GM12874 (cell line): ENCODE data around the gene CXCL10.

Source experiments
- TF ChIP-seq, protein P1 (sequence below): IDR thresholded peaks from 2 replicates; pipeline ENCODE4 v1.5.1; 2011; ENCODE audit warnings: low read depth, mild to moderate bottlenecking, control low read depth, low read length, moderate library complexity; ENCODE audit not compliant: insufficient read depth

Gene CXCL10

GRCh38 chr4:75997081-75997480, 26.2 kb downstream of the CXCL10 start:
- TF ChIP-seq, protein P1, sequence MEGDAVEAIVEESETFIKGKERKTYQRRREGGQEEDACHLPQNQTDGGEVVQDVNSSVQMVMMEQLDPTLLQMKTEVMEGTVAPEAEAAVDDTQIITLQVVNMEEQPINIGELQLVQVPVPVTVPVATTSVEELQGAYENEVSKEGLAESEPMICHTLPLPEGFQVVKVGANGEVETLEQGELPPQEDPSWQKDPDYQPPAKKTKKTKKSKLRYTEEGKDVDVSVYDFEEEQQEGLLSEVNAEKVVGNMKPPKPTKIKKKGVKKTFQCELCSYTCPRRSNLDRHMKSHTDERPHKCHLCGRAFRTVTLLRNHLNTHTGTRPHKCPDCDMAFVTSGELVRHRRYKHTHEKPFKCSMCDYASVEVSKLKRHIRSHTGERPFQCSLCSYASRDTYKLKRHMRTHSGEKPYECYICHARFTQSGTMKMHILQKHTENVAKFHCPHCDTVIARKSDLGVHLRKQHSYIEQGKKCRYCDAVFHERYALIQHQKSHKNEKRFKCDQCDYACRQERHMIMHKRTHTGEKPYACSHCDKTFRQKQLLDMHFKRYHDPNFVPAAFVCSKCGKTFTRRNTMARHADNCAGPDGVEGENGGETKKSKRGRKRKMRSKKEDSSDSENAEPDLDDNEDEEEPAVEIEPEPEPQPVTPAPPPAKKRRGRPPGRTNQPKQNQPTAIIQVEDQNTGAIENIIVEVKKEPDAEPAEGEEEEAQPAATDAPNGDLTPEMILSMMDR = no peak

DNA sequence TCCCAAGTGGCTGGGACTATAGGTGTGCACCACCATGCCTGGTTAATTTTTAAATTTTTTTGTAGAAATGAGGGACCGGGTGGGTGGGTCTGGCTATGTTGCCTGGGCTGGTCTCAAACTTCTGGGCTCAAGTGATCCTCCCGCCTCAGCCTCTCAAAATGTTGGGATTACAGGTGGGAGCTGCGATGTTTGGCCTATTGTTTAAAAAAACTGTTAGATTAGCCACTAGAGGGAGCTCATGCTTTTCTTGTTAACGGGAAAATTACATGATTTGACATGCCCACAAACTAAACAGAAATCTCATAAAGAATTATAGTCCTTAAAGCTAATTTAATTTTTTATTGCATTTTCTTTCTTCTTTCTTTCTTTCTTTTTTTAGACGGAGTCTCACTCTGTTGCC, 27.6 kb downstream of the CXCL10 start:
- TF ChIP-seq, protein P1 = peak; percentile 39

GRCh38 chr4:75992462-75992861, 30.8 kb downstream of the CXCL10 start:
- TF ChIP-seq, protein P1 = no peak

DNA sequence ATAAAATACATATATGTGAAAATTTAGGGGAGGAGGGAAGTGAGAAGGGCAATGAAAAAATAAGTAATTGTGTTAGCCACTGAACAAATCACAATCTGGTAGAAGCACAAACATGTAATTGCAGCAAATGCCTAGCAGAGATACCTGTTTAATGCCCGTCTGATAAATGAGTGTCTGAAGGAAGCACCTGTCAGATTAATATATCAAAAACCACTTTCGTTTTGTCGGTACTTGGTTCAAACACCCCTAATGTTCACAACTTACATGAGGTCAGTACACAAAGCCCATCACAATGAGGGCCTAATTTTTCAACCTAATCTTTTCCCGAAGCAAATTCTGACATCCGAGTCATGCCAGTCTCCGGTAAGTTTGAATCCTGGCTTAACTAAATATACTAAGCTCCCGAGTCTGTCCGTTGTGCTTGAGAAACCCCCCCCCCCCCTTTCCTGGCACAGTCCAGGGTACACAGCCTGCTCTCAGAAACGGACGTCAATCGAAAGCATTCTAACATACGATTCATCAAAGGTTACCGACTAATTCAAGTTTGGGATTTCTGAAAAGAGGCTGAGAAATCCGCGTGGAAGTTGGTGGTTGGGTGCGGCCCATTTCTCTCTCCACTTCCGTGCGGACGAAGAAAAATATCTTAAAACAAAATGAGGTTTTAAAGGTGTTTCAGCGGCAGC, 33.3 kb downstream of the CXCL10 start:
- TF ChIP-seq, protein P1 = no peak

DNA sequence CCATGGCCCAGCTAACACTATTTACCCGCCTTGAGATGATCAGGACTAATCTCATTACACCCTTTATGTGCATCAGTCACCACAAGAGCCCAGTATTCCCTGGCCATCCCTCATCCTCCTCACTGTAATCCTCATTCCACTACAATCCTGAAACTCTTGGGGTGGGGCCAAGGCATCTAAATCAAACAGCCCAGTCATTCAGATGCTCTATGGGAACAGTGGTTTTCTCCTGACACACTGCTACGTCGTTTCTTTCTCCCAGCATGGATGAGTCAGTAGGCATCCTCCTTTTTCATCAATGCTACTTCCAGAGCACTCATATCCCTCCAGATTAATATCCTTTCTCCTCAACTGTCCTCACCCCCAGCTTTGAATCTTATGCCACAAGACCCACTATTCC, 38.2 kb downstream of the CXCL10 start:
- TF ChIP-seq, protein P1 = no peak

DNA sequence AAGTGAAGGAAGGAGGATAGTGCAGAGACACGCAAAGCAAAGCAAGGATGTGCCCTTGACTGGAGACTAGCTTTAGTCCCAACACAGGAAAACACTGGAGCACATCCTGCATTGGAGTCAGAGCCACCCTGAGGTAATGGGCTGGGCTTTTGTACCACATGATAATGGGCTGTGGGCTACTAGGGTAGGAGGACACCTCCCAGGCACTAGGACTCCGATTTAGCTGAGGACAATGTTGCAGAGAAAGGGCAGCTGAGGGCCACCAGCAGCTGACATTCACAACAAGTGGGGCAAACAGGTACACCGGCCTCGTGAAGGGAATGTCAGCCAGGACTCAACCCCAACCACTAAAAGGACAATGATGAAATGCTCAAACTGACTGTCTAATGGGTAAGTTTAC, 42.7 kb downstream of the CXCL10 start:
- TF ChIP-seq, protein P1 = no peak

DNA sequence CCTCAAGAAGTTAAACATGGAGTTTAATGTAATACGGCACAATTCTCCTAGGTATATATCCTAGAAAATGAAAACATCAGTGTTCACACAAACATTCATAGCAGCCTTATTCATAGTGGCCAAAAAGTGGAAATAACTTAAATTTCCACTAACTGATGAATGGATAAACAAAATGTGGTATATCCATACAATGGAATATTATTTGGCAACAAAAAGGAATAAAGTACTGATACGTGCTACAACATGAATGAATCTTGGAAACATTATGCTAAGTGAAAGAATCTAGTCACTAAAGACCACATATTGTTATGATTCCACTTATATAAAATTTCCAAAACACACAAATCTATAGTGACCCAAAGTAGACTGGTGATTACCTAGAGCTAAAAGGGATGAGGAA, 47.1 kb downstream of the CXCL10 start:
- TF ChIP-seq, protein P1 = no peak
